Colonic mucosa (tissue), 4 donors: ENCODE measurements around the gene GAS2L2. TPM values are rescaled to one million over a fixed set of nuclear protein-coding genes. Genes with fewer than 3 reads are reported as not detected.
"Not testable (repeated sequence)": the region's sequence is repeated elsewhere in the genome, so short reads cannot be mapped to it uniquely, and the experiment has no call there.

Experiments
- DNase-seq: peaks from one replicate; pipeline ENCODE4 v3.0.0-alpha.2; 2020
- H3K27ac ChIP-seq: fragments of 200-600 bp; one replicate; pipeline ENCODE4 v1.8.0; 2021
- H3K27me3 ChIP-seq: fragments of 200-600 bp; one replicate; pipeline ENCODE4 v1.8.0; 2021
- H3K36me3 ChIP-seq: fragments of 200-600 bp; one replicate; pipeline ENCODE4 v1.8.0; 2021
- H3K4me1 ChIP-seq: fragments of 200-600 bp; one replicate; pipeline ENCODE4 v1.8.0; 2021; ENCODE audit warnings: mild to moderate bottlenecking
- H3K4me3 ChIP-seq: fragments of 200-600 bp; one replicate; pipeline ENCODE4 v1.8.0; 2021
- H3K9ac ChIP-seq, 2 donors: one replicate each; pipeline ENCODE4 v1.7.0; 2013; ENCODE audit warnings: control low read depth in 2 of 2, low read depth in 2 of 2, low read length in 2 of 2
- H3K9me3 ChIP-seq: fragments of 200-600 bp; one replicate; pipeline ENCODE4 v1.8.0; 2021
- intact Hi-C: fragments of 100-400 bp; cut with DNase I; formaldehyde crosslinking; loops from one replicate; pipeline ENCODE4 v1.14.1; 2022
- total RNA-seq, 2 donors: library from RNA; stranded (reverse); fragmentation: NEBNext Ultra II Directional in 1 of 2; extraction: Animal tissue kit (Norgen Biotek cat#: 25700) in 1 of 2; gene quantifications; one replicate each; pipeline ENCODE4 v1.2.1, GENCODE V29; 2021
- TF ChIP-seq, protein P1 (sequence below): fragments of 200-600 bp; IDR thresholded peaks from one replicate; pipeline ENCODE4 v1.8.0; 2022; ENCODE audit warnings: antibody characterized with exemption, mild to moderate bottlenecking
- donor health status: healthy.
- donor health status: DM: no; HTN: no; CAD: no.
- donor health status: DM: no; HTN: no; CAD: no.

Gene GAS2L2
- total RNA-seq, 2 donors from 2014 or later, result 0.15 TPM; not detected in 1

- Histone ChIP-seq H3K27ac (no peak within 1 kb of the TSS), H3K36me3 (no peaks in the 10 kb centered on the region), H3K4me1 (peaks cover 6% of the 10 kb centered on the region), H3K27me3 (no peaks in the 10 kb centered on the region), H3K9me3 (no peaks in the 10 kb centered on the region), H3K4me3 (no peak within 1 kb of the TSS), H3K9ac (no peak within 1 kb of the TSS)
- no peak for DNase-seq
- intact Hi-C loops, result no loop called here
- TF ChIP-seq, protein P1, sequence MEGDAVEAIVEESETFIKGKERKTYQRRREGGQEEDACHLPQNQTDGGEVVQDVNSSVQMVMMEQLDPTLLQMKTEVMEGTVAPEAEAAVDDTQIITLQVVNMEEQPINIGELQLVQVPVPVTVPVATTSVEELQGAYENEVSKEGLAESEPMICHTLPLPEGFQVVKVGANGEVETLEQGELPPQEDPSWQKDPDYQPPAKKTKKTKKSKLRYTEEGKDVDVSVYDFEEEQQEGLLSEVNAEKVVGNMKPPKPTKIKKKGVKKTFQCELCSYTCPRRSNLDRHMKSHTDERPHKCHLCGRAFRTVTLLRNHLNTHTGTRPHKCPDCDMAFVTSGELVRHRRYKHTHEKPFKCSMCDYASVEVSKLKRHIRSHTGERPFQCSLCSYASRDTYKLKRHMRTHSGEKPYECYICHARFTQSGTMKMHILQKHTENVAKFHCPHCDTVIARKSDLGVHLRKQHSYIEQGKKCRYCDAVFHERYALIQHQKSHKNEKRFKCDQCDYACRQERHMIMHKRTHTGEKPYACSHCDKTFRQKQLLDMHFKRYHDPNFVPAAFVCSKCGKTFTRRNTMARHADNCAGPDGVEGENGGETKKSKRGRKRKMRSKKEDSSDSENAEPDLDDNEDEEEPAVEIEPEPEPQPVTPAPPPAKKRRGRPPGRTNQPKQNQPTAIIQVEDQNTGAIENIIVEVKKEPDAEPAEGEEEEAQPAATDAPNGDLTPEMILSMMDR, result no peak
Observed at GRCh38 chr17:35760587-35760986, 7.5 kb upstream of the GAS2L2 start, which contains the start of gene C17orf50. Gene C17orf50 (plus strand): TSS chr17:35760887. CDS start chr17:35760942, 55 bp downstream.

DNA sequence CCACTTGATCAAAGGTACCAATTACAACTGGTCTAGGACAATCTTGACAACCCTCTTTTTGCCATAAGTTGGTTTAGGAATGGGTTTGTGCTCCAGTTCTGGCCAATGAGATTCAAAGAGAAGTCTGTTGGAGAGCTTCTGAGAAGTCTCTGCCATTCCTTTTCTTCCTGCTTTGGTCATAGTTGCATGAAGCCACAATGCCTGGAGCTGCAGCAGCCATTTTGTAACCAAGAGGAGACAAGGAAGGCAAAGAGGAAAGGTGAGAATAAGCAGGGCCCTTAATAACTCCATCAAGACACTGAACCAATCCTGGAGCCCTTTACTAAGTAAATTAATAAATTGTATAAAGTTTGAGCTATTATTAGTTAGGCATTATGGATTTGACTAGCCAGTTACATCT, 4.2 kb upstream of the GAS2L2 start:
- TF ChIP-seq, protein P1, result no peak
- H3K4me3 ChIP-seq, result no peak overlapping the region

DNA sequence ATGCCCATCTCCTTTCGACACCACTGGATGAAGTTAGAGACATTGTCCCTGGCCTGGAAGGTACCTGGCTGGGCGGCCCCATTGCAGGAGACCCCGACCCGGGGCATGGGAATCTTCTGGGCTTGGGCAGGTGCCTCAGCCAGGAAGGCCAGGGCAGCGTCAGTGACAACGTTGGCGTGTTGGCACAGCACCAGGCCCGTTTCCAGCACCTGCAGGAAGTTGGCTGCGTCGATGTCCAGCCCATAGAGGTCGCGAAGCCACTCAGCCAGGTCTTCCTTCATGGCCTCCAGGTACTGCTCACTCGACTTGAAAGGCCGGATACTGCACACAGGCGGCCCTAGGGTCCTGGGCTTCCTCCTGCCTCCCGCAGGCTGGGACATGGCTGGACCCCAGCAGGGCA, 568 bp downstream of the GAS2L2 start:
- H3K36me3 ChIP-seq, result no peaks in the 10 kb centered on the region
- no peak for DNase-seq
- intact Hi-C loops, result no loop called here
- no peak overlapping the region for H3K27ac ChIP-seq
- no peaks in the 10 kb centered on the region for H3K4me1 ChIP-seq
- H3K4me3 ChIP-seq, result no peak overlapping the region
- H3K9me3 ChIP-seq, result no peaks in the 10 kb centered on the region
- no peak overlapping the region for H3K9ac ChIP-seq
- H3K27me3 ChIP-seq, result peaks cover 31% of the 10 kb centered on the region
- TF ChIP-seq, protein P1, result no peak

More for the DNA sequence above, 4.2 kb upstream of the GAS2L2 start:
- no peak for DNase-seq
- intact Hi-C loops, result no loop called here
- no peak overlapping the region for H3K9ac ChIP-seq
- H3K9me3 ChIP-seq, result no peaks in the 10 kb centered on the region
- H3K27ac ChIP-seq, result no peak overlapping the region
- no peaks in the 10 kb centered on the region for H3K27me3 ChIP-seq
- H3K36me3 ChIP-seq, result no peaks in the 10 kb centered on the region
- no peaks in the 10 kb centered on the region for H3K4me1 ChIP-seq

GRCh38 chr17:35751541-35751940, 1.5 kb downstream of the GAS2L2 start:
- H3K9ac ChIP-seq, intact Hi-C loops, H3K27ac ChIP-seq, H3K4me3 ChIP-seq, DNase-seq, H3K36me3 ChIP-seq, H3K9me3 ChIP-seq, H3K4me1 ChIP-seq: not testable (repeated sequence)
- peaks cover 31% of the 10 kb centered on the region for H3K27me3 ChIP-seq

- Histone ChIP-seq H3K27ac (no peak overlapping the region), H3K36me3 (no peaks in the 10 kb centered on the region), H3K27me3 (peaks cover 31% of the 10 kb centered on the region), H3K4me1 (no peaks in the 10 kb centered on the region), H3K4me3 (no peak overlapping the region), H3K9me3 (no peaks in the 10 kb centered on the region), H3K9ac (no peak overlapping the region)
- intact Hi-C loops, result no loop called here
- DNase-seq, result no peak
- TF ChIP-seq, protein P1, result no peak
Observed at GRCh38 chr17:35750526-35751395, 2.3 kb downstream of the GAS2L2 start.
